DND-41 (cell line): ENCODE data around the gene XBP1.

Source experiments
- ATAC-seq: fragments of 200-7000 bp; cut with Tn5 transposase; 3 replicates; pipeline ENCODE4 v1.9.1; 2021; ENCODE audit warnings: low read depth; ENCODE audit not compliant: insufficient read depth
- DNase-seq: peaks from one replicate; pipeline ENCODE4 v3.0.0-alpha.2; 2020
- H2AFZ ChIP-seq: 2 replicates; pipeline ENCODE4 v1.6.0; 2012; ENCODE audit warnings: low read depth, low read length
- H3K27ac ChIP-seq: 2 replicates; pipeline ENCODE4 v1.5.1; 2012; ENCODE audit warnings: low read length, inconsistent platforms
- H3K27me3 ChIP-seq: fragments of 200-600 bp; sonication (generic); 2 replicates; pipeline ENCODE4 v1.6.0; 2012; ENCODE audit warnings: low read length, mild to moderate bottlenecking, inconsistent platforms; ENCODE audit not compliant: insufficient read depth, poor library complexity
- H3K36me3 ChIP-seq: 2 replicates; pipeline ENCODE4 v1.5.1; 2012; ENCODE audit warnings: low read length, inconsistent platforms; ENCODE audit not compliant: insufficient read depth
- H3K4me1 ChIP-seq: 2 replicates; pipeline ENCODE4 v1.5.1; 2012; ENCODE audit warnings: mild to moderate bottlenecking, low read length; ENCODE audit not compliant: insufficient read depth
- H3K4me2 ChIP-seq: 2 replicates; pipeline ENCODE4 v1.6.0; 2012; ENCODE audit warnings: mild to moderate bottlenecking, moderate library complexity, low read length, inconsistent platforms; ENCODE audit not compliant: insufficient read depth
- H3K4me3 ChIP-seq, 2 experiments: fragments of 200-600 bp in 1 of 2; shearing (Covaris generic) in 1 of 2; 2 replicates each; pipeline ENCODE4 v1.5.1; 2012 to 2016; ENCODE audit warnings: inconsistent platforms in 2 of 2, low read length in 2 of 2, mild to moderate bottlenecking in 2 of 2, low read depth in 1 of 2, moderate library complexity in 1 of 2
- H3K79me2 ChIP-seq: 2 replicates; pipeline ENCODE4 v1.6.0; 2012; ENCODE audit warnings: low read length, inconsistent platforms; ENCODE audit not compliant: insufficient read depth
- H3K9ac ChIP-seq: 2 replicates; pipeline ENCODE4 v1.6.0; 2012; ENCODE audit warnings: low read depth, mild to moderate bottlenecking, inconsistent platforms, low read length, moderate library complexity
- H3K9me3 ChIP-seq: 2 replicates; pipeline ENCODE4 v1.5.1; 2012; ENCODE audit warnings: low read length, moderate library complexity, mild to moderate bottlenecking, inconsistent platforms; ENCODE audit not compliant: insufficient read depth, severe bottlenecking
- H4K20me1 ChIP-seq: 2 replicates; pipeline ENCODE4 v1.6.0; 2012; ENCODE audit warnings: low read length; ENCODE audit not compliant: insufficient read depth
- EZH2 ChIP-seq: IDR thresholded peaks from 3 replicates; pipeline ENCODE4 v1.6.1; 2012; ENCODE audit warnings: borderline replicate concordance, low read depth, mild to moderate bottlenecking, moderate library complexity, low read length, inconsistent platforms; ENCODE audit not compliant: severe bottlenecking
- TF ChIP-seq, protein P1 (sequence below): IDR thresholded peaks from 2 replicates; pipeline ENCODE4 v1.5.1; 2012; ENCODE audit warnings: borderline replicate concordance, low read length, moderate library complexity, mild to moderate bottlenecking; ENCODE audit not compliant: poor library complexity, severe bottlenecking; ENCODE audit errors: extremely low read depth

XBP1 gene

DNA sequence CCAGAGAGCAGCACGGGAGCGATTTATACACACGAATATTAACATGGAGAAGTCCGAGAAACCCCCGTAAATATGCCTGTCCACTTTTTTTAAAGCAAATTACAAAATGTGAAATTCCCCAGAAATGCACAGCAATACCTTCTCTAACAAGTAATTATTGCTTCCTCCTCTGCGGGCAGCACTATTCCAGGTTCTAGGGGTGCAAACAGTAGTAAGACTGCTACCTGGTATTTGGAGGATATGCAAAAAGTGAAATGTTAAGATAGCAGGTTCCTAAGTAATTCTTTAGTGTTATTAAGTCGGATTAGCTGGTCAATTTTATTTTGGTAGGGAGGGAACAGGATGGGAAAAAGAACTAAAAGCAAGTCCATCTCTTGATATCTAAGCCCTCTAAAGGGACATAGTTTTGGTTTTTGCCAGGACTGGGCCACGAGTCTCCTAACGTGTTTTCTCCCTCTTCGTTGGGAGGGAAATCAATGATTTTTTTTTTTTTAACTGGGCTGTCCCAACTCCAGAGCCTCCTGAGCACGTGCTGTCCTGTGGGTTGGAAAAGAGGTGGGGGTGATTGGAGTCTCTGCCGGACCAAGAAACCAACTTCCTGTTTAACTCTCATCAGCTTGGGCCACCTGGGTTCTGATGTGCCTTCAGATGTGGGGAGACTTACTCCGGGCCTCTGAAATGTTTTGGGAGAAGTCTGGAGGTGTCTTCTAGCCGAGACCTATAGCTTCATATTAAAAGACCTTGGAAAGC, 1.7 kb upstream of the XBP1 start:
- Histone ChIP-seq H3K36me3 (peaks cover 31% of the 10 kb centered on the region), H4K20me1 (peaks cover 19% of the 10 kb centered on the region), H3K9me3 (no peaks in the 10 kb centered on the region), H3K79me2 (peaks cover 87% of the 10 kb centered on the region), H3K4me1 (peaks cover 63% of the 10 kb centered on the region), H2AFZ (no peak overlapping the region), H3K9ac (peak overlapping the region; percentile 98), H3K27me3 (no peaks in the 10 kb centered on the region), H3K27ac (peak overlapping the region; percentile 99), H3K4me2 (peak overlapping the region; percentile 64), H3K4me3 (peak overlapping the region; percentile 65 to 71)
- peak; percentile 64 for ATAC-seq
- DNase-seq = peak; percentile 90
- TF ChIP-seq, protein P1, sequence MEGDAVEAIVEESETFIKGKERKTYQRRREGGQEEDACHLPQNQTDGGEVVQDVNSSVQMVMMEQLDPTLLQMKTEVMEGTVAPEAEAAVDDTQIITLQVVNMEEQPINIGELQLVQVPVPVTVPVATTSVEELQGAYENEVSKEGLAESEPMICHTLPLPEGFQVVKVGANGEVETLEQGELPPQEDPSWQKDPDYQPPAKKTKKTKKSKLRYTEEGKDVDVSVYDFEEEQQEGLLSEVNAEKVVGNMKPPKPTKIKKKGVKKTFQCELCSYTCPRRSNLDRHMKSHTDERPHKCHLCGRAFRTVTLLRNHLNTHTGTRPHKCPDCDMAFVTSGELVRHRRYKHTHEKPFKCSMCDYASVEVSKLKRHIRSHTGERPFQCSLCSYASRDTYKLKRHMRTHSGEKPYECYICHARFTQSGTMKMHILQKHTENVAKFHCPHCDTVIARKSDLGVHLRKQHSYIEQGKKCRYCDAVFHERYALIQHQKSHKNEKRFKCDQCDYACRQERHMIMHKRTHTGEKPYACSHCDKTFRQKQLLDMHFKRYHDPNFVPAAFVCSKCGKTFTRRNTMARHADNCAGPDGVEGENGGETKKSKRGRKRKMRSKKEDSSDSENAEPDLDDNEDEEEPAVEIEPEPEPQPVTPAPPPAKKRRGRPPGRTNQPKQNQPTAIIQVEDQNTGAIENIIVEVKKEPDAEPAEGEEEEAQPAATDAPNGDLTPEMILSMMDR = no peak
- no peak for TF ChIP-seq EZH2

DNA sequence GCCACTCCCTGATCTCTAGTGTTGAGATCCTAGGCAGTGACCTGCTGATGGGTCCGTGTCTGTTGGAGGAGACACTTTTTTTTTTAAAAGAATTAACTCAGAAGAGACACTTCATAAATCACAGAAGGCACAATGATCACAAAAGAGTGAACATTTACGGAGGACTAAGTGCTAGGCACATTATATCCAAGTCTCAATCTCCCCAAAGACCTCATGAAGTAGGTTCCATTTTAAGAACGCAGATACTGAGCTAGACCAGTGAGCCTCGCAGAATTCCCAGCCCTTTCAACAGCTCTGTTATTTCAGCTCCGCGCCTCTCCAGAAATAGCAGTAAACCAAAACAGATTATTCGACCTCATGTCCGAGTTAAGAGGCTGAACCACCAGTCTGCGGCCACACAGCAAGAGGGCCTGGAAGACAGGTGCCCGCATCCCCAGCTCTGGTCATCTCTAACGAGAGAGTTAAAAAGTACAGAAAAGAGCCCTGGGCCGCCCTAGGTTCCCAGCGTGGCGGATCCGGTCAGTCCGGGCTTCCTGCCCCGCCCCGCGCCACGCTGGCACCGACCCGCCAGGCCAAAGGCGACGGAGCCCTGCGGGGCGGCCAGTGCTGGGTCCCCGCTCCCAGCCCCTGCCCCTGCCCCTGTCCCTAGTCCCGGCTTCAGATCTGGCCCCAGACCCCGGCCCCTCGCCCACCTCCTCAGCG, 612 bp downstream of the XBP1 start:
- Histone ChIP-seq H3K4me3 (peak overlapping the region; percentile 65 to 71), H3K79me2 (peaks cover 96% of the 10 kb centered on the region), H3K36me3 (peaks cover 54% of the 10 kb centered on the region), H2AFZ (no peak overlapping the region), H3K9ac (peak overlapping the region; percentile 98), H3K4me2 (peak overlapping the region; percentile 64), H3K27me3 (no peaks in the 10 kb centered on the region), H3K9me3 (no peaks in the 10 kb centered on the region), H3K27ac (peak overlapping the region; percentile 99), H4K20me1 (peaks cover 41% of the 10 kb centered on the region), H3K4me1 (peaks cover 68% of the 10 kb centered on the region)
- DNase-seq (peak; percentile 45), ATAC-seq (no peak; the same call in 2 of the 3 replicates)
- TF ChIP-seq, protein P1 = no peak
- TF ChIP-seq EZH2 = no peak

DNA sequence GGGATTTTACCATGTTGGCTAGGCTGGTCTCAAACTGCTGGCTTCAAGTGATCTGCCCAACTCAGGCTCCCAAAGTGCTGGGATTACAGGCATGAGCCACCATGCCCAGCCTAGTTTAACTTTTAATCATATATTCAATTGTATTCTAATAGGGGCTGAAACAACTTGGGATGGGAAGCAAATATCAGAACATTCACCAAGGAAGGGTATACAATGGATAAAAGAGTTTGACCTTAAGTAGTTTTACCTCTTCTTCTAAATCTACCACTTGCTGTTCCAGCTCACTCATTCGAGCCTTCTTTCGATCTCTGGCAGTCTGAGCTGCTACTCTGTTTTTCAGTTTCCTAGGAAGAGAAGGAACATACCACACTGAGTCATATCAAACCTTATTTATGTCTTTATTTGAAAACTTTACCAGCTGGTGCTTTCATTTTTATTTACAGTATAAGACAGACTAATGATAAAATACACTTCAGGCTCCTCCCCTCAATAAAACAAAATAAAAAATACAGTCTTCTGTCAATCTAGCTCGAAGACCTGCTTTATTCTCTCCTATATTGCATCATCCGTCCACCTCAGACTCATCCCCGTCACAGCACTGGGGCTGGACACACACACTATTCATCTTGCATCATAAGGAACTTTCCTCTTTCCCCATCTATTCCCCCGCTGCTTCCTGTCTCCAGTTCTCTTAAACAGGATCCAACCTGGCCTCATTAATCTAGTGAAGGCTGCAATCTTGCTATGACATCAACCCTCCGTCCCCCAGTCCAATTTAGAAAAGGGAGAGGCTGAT, 1.4 kb downstream of the XBP1 start:
- no peak overlapping the region for H2AFZ ChIP-seq
- ATAC-seq (no peak), DNase-seq (peak; percentile 50)
- peak overlapping the region; percentile 64 for H3K4me2 ChIP-seq
- peaks cover 68% of the 10 kb centered on the region for H3K4me1 ChIP-seq
- H3K27ac ChIP-seq = peak overlapping the region; percentile 99
- H3K4me3 ChIP-seq = peak overlapping the region; percentile 65 to 71
- TF ChIP-seq EZH2 = no peak
- TF ChIP-seq, protein P1 = no peak
- H4K20me1 ChIP-seq = peaks cover 49% of the 10 kb centered on the region
- no peaks in the 10 kb centered on the region for H3K27me3 ChIP-seq
- H3K9ac ChIP-seq = peak overlapping the region; percentile 98
- peaks cover 61% of the 10 kb centered on the region for H3K36me3 ChIP-seq
- H3K79me2 ChIP-seq = peaks cover 96% of the 10 kb centered on the region
- H3K9me3 ChIP-seq = no peaks in the 10 kb centered on the region
